GM12801 (cell line): ENCODE data around the gene COX10.

Source experiments
- CTCF ChIP-seq: IDR thresholded peaks from one replicate; pipeline ENCODE4 v1.5.1; 2011; ENCODE audit warnings: control low read depth; ENCODE audit not compliant: insufficient read length; ENCODE audit errors: extremely low read depth

COX10 gene

GRCh38 chr17:14060706-14061105, 8.6 kb upstream of the COX10 start:
- no peak for TF ChIP-seq CTCF

- TF ChIP-seq CTCF, result no peak
Observed at GRCh38 chr17:14061666-14062560, 7.4 kb upstream of the COX10 start.

- TF ChIP-seq CTCF, result no peak
Observed at GRCh38 chr17:14067347-14067746, 2.0 kb upstream of the COX10 start.

- no peak for TF ChIP-seq CTCF
Observed at GRCh38 chr17:14068542-14069250, 608 bp upstream of the COX10 start.

- no peak for TF ChIP-seq CTCF
Observed at GRCh38 chr17:14070344-14070984, 1.2 kb downstream of the COX10 start.

- no peak for TF ChIP-seq CTCF
Observed at GRCh38 chr17:14072881-14073280, 3.6 kb downstream of the COX10 start.

- no peak for TF ChIP-seq CTCF
Observed at GRCh38 chr17:14078027-14078426, 8.7 kb downstream of the COX10 start.
